ENCODE data around the gene NCOR2.

Gene NCOR2

GRCh38 chr12:124576061-124576650, 8.7 kb upstream of the NCOR2 start:
- no peaks in the 10 kb centered on the region for H3K27me3 ChIP-seq (ENCODE audit: control insufficient read depth in 1 of 2, insufficient read depth in 2 of 2, low read length in 2 of 2)
- peaks cover 0 to 11% of the 10 kb centered on the region in 2 donors for H3K9me3 ChIP-seq (ENCODE audit: control insufficient read depth in 2 of 2, low read length in 2 of 2)
- no peak overlapping the region for H3K27ac ChIP-seq (ENCODE audit: low read length)
- H3K36me3 ChIP-seq (ENCODE audit: control insufficient read depth in 2 of 2, insufficient read depth in 2 of 2, low read length in 2 of 2) = no peaks in the 10 kb centered on the region
- H3K4me1 ChIP-seq (ENCODE audit: control insufficient read depth, insufficient read depth, low read length) = peaks cover 7% of the 10 kb centered on the region
- no peak overlapping the region for H3K4me3 ChIP-seq (ENCODE audit: low read length in 2 of 2)
- no peak overlapping the region for H3K9ac ChIP-seq (ENCODE audit: low read length in 2 of 2)

GRCh38 chr12:124573839-124574786, 6.7 kb upstream of the NCOR2 start:
- Histone ChIP-seq H3K36me3 (ENCODE audit: control insufficient read depth in 2 of 2, insufficient read depth in 2 of 2, low read length in 2 of 2) (no peaks in the 10 kb centered on the region), H3K4me1 (ENCODE audit: control insufficient read depth, insufficient read depth, low read length) (peaks cover 14% of the 10 kb centered on the region), H3K27me3 (ENCODE audit: control insufficient read depth in 1 of 2, insufficient read depth in 2 of 2, low read length in 2 of 2) (no peaks in the 10 kb centered on the region), H3K4me3 (ENCODE audit: low read length in 2 of 2) (no peak overlapping the region), H3K9ac (ENCODE audit: low read length in 2 of 2) (no peak overlapping the region), H3K27ac (ENCODE audit: low read length) (no peak overlapping the region), H3K9me3 (ENCODE audit: control insufficient read depth in 2 of 2, low read length in 2 of 2) (peaks cover 0 to 7% of the 10 kb centered on the region in 2 donors)

GRCh38 chr12:124571556-124571955, 4.1 kb upstream of the NCOR2 start:
- no peak overlapping the region for H3K4me3 ChIP-seq (ENCODE audit: low read length in 2 of 2)
- H3K36me3 ChIP-seq (ENCODE audit: control insufficient read depth in 2 of 2, insufficient read depth in 2 of 2, low read length in 2 of 2) = no peaks in the 10 kb centered on the region
- H3K9me3 ChIP-seq (ENCODE audit: control insufficient read depth in 2 of 2, low read length in 2 of 2) = peaks cover 0 to under 1% of the 10 kb centered on the region in 2 donors
- no peaks in the 10 kb centered on the region for H3K27me3 ChIP-seq (ENCODE audit: control insufficient read depth in 1 of 2, insufficient read depth in 2 of 2, low read length in 2 of 2)
- H3K27ac ChIP-seq (ENCODE audit: low read length) = no peak overlapping the region
- peaks cover 28% of the 10 kb centered on the region for H3K4me1 ChIP-seq (ENCODE audit: control insufficient read depth, insufficient read depth, low read length)
- H3K9ac ChIP-seq (ENCODE audit: low read length in 2 of 2) = no peak overlapping the region

- Histone ChIP-seq H3K27me3 (ENCODE audit: control insufficient read depth in 1 of 2, insufficient read depth in 2 of 2, low read length in 2 of 2) (no peaks in the 10 kb centered on the region), H3K9me3 (ENCODE audit: control insufficient read depth in 2 of 2, low read length in 2 of 2) (no peaks in the 10 kb centered on the region), H3K4me3 (ENCODE audit: low read length in 2 of 2) (no peak overlapping the region), H3K4me1 (ENCODE audit: control insufficient read depth, insufficient read depth, low read length) (peaks cover 29% of the 10 kb centered on the region), H3K27ac (ENCODE audit: low read length) (no peak overlapping the region), H3K9ac (ENCODE audit: low read length in 2 of 2) (no peak overlapping the region), H3K36me3 (ENCODE audit: control insufficient read depth in 2 of 2, insufficient read depth in 2 of 2, low read length in 2 of 2) (no peaks in the 10 kb centered on the region)
Observed at GRCh38 chr12:124570810-124571209, 3.4 kb upstream of the NCOR2 start.

- Histone ChIP-seq H3K36me3 (ENCODE audit: control insufficient read depth in 2 of 2, insufficient read depth in 2 of 2, low read length in 2 of 2) (no peaks in the 10 kb centered on the region), H3K9me3 (ENCODE audit: control insufficient read depth in 2 of 2, low read length in 2 of 2) (no peaks in the 10 kb centered on the region), H3K27ac (ENCODE audit: low read length) (peak overlapping the region; percentile 41), H3K9ac (ENCODE audit: low read length in 2 of 2) (peak overlapping the region in 1 of 2 donors; percentile 55), H3K4me1 (ENCODE audit: control insufficient read depth, insufficient read depth, low read length) (peaks cover 40% of the 10 kb centered on the region), H3K4me3 (ENCODE audit: low read length in 2 of 2) (no peak overlapping the region), H3K27me3 (ENCODE audit: control insufficient read depth in 1 of 2, insufficient read depth in 2 of 2, low read length in 2 of 2) (no peaks in the 10 kb centered on the region)
Observed at GRCh38 chr12:124569375-124570148, 2.1 kb upstream of the NCOR2 start.

GRCh38 chr12:124568431-124569374, 1.3 kb upstream of the NCOR2 start:
- no peaks in the 10 kb centered on the region for H3K36me3 ChIP-seq (ENCODE audit: control insufficient read depth in 2 of 2, insufficient read depth in 2 of 2, low read length in 2 of 2)
- H3K4me1 ChIP-seq (ENCODE audit: control insufficient read depth, insufficient read depth, low read length) = peaks cover 41% of the 10 kb centered on the region
- H3K9ac ChIP-seq (ENCODE audit: low read length in 2 of 2) = peak overlapping the region in 1 of 2 donors; percentile 55
- H3K9me3 ChIP-seq (ENCODE audit: control insufficient read depth in 2 of 2, low read length in 2 of 2) = no peaks in the 10 kb centered on the region
- peak overlapping the region; percentile 90 for H3K27ac ChIP-seq (ENCODE audit: low read length)
- H3K27me3 ChIP-seq (ENCODE audit: control insufficient read depth in 1 of 2, insufficient read depth in 2 of 2, low read length in 2 of 2) = no peaks in the 10 kb centered on the region
- peak overlapping the region in 1 of 2 donors; percentile 59 for H3K4me3 ChIP-seq (ENCODE audit: low read length in 2 of 2)

GRCh38 chr12:124567673-124568373, 411 bp upstream of the NCOR2 start:
- H3K4me1 ChIP-seq (ENCODE audit: control insufficient read depth, insufficient read depth, low read length) = peaks cover 48% of the 10 kb centered on the region
- H3K9ac ChIP-seq (ENCODE audit: low read length in 2 of 2) = peak overlapping the region; percentile 36 to 65
- H3K4me3 ChIP-seq (ENCODE audit: low read length in 2 of 2) = peak overlapping the region; percentile 51 to 59

GRCh38 chr12:124566161-124566996, 1.0 kb downstream of the NCOR2 start:
- Histone ChIP-seq H3K9ac (ENCODE audit: low read length in 2 of 2) (peak overlapping the region; percentile 67 to 73), H3K4me3 (ENCODE audit: low read length in 2 of 2) (peak overlapping the region; percentile 72 to 88), H3K27me3 (ENCODE audit: control insufficient read depth in 1 of 2, insufficient read depth in 2 of 2, low read length in 2 of 2) (no peaks in the 10 kb centered on the region), H3K4me1 (ENCODE audit: control insufficient read depth, insufficient read depth, low read length) (peaks cover 60% of the 10 kb centered on the region), H3K9me3 (ENCODE audit: control insufficient read depth in 2 of 2, low read length in 2 of 2) (no peaks in the 10 kb centered on the region), H3K36me3 (ENCODE audit: control insufficient read depth in 2 of 2, insufficient read depth in 2 of 2, low read length in 2 of 2) (no peaks in the 10 kb centered on the region), H3K27ac (ENCODE audit: low read length) (peak overlapping the region; percentile 92)

More at GRCh38 chr12:124567673-124568373, 411 bp upstream of the NCOR2 start:
- H3K27me3 ChIP-seq (ENCODE audit: control insufficient read depth in 1 of 2, insufficient read depth in 2 of 2, low read length in 2 of 2) = no peaks in the 10 kb centered on the region
- peak overlapping the region; percentile 90 for H3K27ac ChIP-seq (ENCODE audit: low read length)
- no peaks in the 10 kb centered on the region for H3K36me3 ChIP-seq (ENCODE audit: control insufficient read depth in 2 of 2, insufficient read depth in 2 of 2, low read length in 2 of 2)
- H3K9me3 ChIP-seq (ENCODE audit: control insufficient read depth in 2 of 2, low read length in 2 of 2) = no peaks in the 10 kb centered on the region

- H3K9me3 ChIP-seq (ENCODE audit: control insufficient read depth in 2 of 2, low read length in 2 of 2) = no peaks in the 10 kb centered on the region
- H3K36me3 ChIP-seq (ENCODE audit: control insufficient read depth in 2 of 2, insufficient read depth in 2 of 2, low read length in 2 of 2) = no peaks in the 10 kb centered on the region
- peak overlapping the region; percentile 72 to 88 for H3K4me3 ChIP-seq (ENCODE audit: low read length in 2 of 2)
- peak overlapping the region; percentile 92 for H3K27ac ChIP-seq (ENCODE audit: low read length)
- peaks cover 66% of the 10 kb centered on the region for H3K4me1 ChIP-seq (ENCODE audit: control insufficient read depth, insufficient read depth, low read length)
- peak overlapping the region in 1 of 2 donors; percentile 67 for H3K9ac ChIP-seq (ENCODE audit: low read length in 2 of 2)
- H3K27me3 ChIP-seq (ENCODE audit: control insufficient read depth in 1 of 2, insufficient read depth in 2 of 2, low read length in 2 of 2) = no peaks in the 10 kb centered on the region
Observed at GRCh38 chr12:124565656-124566160, 1.7 kb downstream of the NCOR2 start.
